IMR-90 (cell line): ENCODE data around the gene PPP1R12B.

ENCODE experiments used
- CEBPB ChIP-seq: IDR thresholded peaks from 2 replicates; pipeline ENCODE4 v1.6.1; 2012; ENCODE audit warnings: low read depth, low read length, improper control_type of control experiment
- CHD1 ChIP-seq: IDR thresholded peaks from 2 replicates; pipeline ENCODE4 v1.6.1; 2012; ENCODE audit warnings: low read depth, low read length, improper control_type of control experiment
- MAZ ChIP-seq: IDR thresholded peaks from 2 replicates; pipeline ENCODE4 v1.6.1; 2012; ENCODE audit warnings: low read depth, mild to moderate bottlenecking, low read length, improper control_type of control experiment, moderate library complexity, borderline replicate concordance
- MXI1 ChIP-seq: IDR thresholded peaks from 2 replicates; pipeline ENCODE4 v1.6.1; 2012; ENCODE audit warnings: low read depth, mild to moderate bottlenecking, low read length, moderate library complexity, borderline replicate concordance
- NFE2L2 ChIP-seq: fragments of 150-350 bp; IDR thresholded peaks from 2 replicates; pipeline ENCODE4 v1.6.1; 2016; ENCODE audit warnings: low read depth, mild to moderate bottlenecking, low read length
- POLR2A ChIP-seq: IDR thresholded peaks from 2 replicates; pipeline ENCODE4 v1.6.1; 2012; ENCODE audit warnings: mild to moderate bottlenecking, low read depth, low read length
- RCOR1 ChIP-seq: IDR thresholded peaks from 2 replicates; pipeline ENCODE4 v1.6.1; 2012; ENCODE audit warnings: mild to moderate bottlenecking, low read length, improper control_type of control experiment; ENCODE audit not compliant: insufficient replicate concordance
- SMC3 ChIP-seq: fragments of 150-350 bp; IDR thresholded peaks from 2 replicates; pipeline ENCODE4 v1.6.1; 2016; ENCODE audit warnings: low read depth, mild to moderate bottlenecking, antibody characterized with exemption, low read length, moderate library complexity
- TF ChIP-seq, protein P1 (sequence below): conservative IDR thresholded peaks from 2 replicates; pipeline ENCODE4 v1.5.1; 2012; ENCODE audit warnings: mild to moderate bottlenecking, low read depth, low read length, improper control_type of control experiment
- TF ChIP-seq, protein P2 (sequence below): fragments of 150-350 bp; IDR thresholded peaks from 2 replicates; pipeline ENCODE4 v1.6.1; 2017; ENCODE audit warnings: mild to moderate bottlenecking, antibody characterized with exemption, low read length, low read depth

DNA sequence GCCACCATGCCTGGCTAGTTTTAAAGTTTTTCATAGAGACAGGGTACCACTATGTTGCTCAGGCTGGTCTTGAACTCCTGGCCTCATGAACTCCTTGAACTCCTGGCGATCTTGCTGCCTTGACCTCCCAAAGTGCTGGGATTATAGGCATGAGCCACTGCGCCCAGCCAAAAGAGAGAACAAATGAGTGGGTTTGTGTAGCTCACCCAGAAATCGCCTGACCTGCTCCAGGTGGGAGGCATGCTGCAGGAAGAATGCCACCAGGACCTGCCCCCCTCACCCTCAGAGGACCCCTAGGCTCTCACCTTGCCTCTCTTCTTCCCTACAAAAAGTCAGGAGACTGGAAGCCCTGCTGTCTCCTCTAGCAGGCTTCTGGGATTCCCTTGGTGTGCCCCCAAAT lies 272.9 kb downstream of the PPP1R12B start:
- TF ChIP-seq, protein P1, sequence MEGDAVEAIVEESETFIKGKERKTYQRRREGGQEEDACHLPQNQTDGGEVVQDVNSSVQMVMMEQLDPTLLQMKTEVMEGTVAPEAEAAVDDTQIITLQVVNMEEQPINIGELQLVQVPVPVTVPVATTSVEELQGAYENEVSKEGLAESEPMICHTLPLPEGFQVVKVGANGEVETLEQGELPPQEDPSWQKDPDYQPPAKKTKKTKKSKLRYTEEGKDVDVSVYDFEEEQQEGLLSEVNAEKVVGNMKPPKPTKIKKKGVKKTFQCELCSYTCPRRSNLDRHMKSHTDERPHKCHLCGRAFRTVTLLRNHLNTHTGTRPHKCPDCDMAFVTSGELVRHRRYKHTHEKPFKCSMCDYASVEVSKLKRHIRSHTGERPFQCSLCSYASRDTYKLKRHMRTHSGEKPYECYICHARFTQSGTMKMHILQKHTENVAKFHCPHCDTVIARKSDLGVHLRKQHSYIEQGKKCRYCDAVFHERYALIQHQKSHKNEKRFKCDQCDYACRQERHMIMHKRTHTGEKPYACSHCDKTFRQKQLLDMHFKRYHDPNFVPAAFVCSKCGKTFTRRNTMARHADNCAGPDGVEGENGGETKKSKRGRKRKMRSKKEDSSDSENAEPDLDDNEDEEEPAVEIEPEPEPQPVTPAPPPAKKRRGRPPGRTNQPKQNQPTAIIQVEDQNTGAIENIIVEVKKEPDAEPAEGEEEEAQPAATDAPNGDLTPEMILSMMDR, result no peak
- TF ChIP-seq CEBPB (no peak), SMC3 (no peak), RCOR1 (no peak), POLR2A (no peak), MAZ (no peak), CHD1 (no peak), MXI1 (no peak), NFE2L2 (no peak)
- TF ChIP-seq, protein P2, sequence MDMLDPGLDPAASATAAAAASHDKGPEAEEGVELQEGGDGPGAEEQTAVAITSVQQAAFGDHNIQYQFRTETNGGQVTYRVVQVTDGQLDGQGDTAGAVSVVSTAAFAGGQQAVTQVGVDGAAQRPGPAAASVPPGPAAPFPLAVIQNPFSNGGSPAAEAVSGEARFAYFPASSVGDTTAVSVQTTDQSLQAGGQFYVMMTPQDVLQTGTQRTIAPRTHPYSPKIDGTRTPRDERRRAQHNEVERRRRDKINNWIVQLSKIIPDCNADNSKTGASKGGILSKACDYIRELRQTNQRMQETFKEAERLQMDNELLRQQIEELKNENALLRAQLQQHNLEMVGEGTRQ, result no peak
